Hepatic stellate cell (primary cell): ENCODE results near the gene UST.
A peak's percentile ranks its signal among the peaks of the same experiment; 100 is the strongest.
"Not testable (repeated sequence)": the region's sequence is repeated elsewhere in the genome, so short reads cannot be mapped to it uniquely, and the experiment has no call there.

Source experiments
- DNase-seq: peaks from one replicate; pipeline ENCODE4 v3.0.0; 2011; ENCODE audit warnings: low spot score

UST gene

GRCh38 chr6:148765898-148766808, 19.3 kb downstream of the UST start:
- DNase-seq = no peak

GRCh38 chr6:148768646-148769270, 21.9 kb downstream of the UST start:
- no peak for DNase-seq

- DNase-seq = no peak
These were observed 22.6 kb downstream of the UST start for GRCh38 chr6:148769304-148769968.

DNA sequence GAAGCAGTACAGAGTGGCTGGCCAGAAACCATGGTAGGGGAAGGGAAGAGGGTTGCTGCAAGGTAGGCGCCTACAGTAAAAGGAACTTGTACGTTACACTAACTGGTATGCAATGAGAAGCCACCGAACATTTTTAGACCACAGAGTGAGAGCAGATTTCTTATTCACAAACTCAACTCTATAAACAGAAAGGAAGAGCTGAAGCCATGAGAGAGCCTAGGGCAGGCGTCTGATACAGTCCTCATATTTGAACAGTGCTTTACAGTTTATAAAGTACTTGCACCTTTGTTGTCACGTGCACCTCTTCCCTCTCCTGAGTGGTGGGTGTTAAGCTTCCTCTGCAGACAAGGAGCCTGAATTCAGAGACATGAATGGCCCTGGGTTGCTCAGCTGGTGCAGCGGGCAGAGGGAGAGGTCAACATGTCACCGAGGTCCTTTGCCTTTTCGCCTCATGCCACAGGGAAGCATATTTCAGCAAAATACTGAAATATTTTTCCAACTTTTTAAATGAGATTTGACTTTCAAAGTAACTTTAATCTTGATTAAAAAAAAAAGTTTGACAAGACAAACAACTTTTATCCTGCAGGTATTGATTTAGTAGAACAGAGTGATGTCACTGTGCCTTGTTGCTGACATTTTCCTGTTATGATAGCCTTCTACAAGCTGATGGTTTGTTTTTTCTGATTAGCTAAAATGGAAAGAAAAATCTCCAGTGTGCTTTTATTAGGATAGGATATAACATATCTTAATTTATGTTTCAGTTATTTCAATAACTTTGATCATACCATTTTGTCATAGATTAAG, 23.8 kb downstream of the UST start:
- no peak for DNase-seq

- no peak for DNase-seq
These were observed 24.4 kb downstream of the UST start for GRCh38 chr6:148771212-148771601.

- DNase-seq = no peak
These were observed 25.2 kb downstream of the UST start for GRCh38 chr6:148771896-148772554.

DNA sequence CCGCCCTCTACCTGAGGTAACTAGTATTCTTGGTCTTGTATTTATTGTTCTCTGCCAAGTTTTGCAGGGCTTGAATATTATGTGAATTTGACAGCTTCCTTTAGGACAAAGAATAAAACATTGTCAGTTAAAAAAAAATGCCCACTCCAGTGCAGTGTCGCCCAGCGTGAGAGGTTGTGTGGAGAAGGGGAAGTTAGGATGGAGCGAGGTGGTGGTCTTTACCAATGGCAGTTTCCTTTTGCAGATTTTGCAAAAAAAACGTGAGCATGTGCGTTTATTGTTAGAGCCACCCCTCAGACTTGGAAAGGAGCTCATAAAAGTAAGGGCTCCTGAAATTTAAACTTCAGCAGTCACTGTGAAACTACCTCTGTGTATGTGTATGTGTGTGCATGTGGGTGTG, 28.3 kb downstream of the UST start:
- no peak for DNase-seq

DNA sequence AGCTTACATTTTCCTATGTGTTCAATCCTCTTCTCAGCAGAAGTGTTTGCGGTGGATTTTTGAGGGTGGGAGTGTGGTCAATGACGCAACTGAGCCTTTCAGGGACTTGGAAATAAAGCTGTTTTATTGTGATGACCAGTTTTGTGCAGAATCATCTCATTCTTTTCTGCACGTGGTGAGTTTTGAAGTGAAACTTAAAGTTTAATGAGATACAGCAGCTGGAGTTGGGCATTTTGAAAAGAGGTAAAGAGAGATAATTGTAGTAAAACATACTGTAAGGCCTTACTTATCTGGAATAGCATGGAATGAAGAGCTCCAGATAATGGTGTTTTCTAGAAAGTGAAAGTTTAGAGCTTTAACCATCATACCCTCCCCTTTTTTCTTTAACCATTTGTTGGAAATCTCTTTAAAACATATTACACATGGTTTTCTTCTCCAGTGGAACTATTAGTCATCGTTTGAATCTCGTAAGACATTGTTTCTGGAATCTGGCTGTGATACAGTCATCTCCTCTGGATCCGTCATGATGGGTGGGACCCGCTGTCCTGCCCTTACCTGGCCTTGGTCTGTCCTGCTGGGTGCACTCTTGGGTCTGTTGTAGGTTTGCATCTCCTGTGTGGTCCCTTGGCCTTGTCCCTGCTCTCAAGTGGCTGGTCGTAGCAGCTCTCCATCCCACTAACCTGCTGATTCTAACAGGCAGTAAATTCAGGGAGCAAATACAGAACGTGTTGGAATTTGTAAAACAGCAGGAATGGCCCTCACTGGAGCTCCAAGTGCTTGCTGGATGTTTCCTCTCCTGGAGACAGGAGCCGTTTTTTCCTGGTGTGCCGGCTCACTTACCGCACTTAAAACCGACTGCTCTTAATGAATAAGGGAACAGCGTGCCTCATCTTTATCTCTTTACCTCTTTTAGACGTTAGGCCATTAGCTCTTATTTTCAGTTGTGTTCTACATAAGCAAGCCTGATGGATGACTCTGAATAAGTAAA, 29.8 kb downstream of the UST start:
- DNase-seq = peak; percentile 37

GRCh38 chr6:148779142-148779562, 32.3 kb downstream of the UST start:
- DNase-seq = no peak

- DNase-seq = not testable (repeated sequence)
These were observed 33.6 kb downstream of the UST start for GRCh38 chr6:148780423-148780822.

- no peak for DNase-seq
These were observed 34.1 kb downstream of the UST start for GRCh38 chr6:148780918-148781436.

DNA sequence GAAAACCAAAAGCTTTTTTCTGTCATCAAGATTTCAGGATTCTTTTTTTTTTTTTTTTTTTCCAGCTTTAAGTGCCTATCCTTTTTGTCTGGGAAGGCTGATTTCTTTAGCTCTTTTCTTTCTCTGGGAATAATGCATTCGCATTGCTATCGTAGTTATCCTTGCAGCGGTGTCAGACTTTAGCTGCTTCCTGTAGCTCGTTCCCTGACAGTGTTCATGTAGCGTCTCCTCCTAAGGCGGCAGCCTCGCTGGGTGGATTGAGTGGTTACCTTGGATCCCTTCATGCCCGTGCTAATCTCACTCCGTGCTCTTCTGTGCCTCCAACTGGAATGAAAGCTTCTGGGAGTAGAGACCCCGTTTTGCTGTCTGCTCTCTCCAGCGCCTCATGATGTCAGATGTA, 43.1 kb downstream of the UST start:
- no peak for DNase-seq

DNA sequence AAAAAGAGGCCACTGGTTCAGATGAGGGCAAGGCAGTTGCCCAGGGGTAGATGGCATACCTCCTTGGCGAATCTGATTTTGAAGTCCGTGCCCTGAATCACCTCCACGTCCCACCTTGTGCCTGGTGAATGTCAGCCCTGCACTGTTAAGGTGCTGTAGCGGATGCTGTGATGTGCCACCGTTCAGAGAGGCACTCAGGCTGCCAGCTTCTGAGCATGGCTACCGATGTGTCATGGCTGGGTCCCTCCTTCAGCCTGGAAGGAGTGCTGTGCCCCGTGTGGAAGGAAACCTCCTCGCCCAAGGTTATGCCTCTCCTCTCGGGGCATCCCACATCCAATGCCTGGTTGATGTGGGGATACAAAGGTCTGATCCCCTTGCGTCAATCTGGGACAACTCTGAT, 43.6 kb downstream of the UST start:
- no peak for DNase-seq

- no peak for DNase-seq
These were observed 44.0 kb downstream of the UST start for GRCh38 chr6:148790817-148791216.

GRCh38 chr6:148791372-148791771, 44.5 kb downstream of the UST start:
- no peak for DNase-seq

GRCh38 chr6:148793721-148794120, 46.9 kb downstream of the UST start:
- no peak for DNase-seq

DNA sequence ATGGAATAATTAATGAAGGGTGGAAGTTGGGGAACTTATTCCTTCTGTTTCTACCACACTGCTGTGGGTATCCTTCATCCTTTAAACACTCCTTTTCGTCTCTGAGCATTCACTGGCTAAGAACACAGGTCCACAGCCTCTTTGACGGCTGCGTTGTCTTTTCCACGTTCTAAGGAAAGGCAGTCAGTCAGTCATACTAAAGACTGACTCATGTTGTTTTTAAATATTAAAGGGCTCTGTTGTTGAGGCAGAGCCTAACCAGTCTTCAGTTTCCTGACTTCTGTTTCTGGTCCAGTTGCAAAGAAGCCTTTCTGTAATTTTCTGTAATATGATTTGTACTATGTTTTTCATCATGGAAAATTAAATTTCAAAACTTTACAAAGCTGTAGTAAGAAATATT, 48.0 kb downstream of the UST start:
- no peak for DNase-seq

- no peak for DNase-seq
These were observed 48.7 kb downstream of the UST start for GRCh38 chr6:148795563-148795962.

DNA sequence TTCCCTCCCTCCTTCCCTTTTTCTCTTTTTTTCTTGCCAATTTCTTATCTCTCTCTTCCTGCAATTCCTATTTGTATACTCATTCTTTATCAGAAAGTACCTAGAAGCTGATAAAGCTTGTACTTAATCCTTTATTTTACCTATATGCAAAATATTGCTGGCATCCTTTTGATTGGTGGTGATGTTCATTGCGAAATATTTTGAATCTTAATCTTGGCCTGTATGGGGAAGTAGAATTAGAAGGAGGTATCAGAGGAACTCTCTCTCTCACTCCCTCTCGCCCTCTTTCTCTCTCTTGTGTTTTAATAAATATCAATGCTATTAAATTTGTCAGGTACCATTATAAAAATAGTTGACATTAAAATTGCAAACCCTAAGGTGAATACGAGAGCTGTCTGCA, 52.8 kb downstream of the UST start:
- DNase-seq = no peak

DNA sequence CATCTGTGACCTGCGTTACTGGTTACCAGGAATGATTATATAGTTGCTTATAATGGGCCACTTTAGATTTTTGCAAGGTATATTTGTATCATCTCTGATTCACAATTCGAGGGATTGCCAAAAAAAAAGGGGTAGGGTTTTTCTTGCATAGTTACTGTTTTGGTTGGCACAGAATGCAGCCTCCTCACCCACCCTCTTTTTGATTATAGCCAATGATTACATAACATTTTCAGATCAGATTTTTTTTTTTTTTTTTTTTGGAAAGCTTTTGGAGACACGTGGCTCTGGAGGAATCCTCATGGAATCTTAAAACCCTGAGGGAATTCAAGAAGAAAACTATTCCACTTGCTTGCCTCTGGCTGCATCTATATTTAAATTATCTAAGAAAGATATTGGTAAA, 53.7 kb downstream of the UST start:
- DNase-seq = peak; percentile 34
